Omental fat pad (tissue), 4 donors: ENCODE measurements around the gene GET4. TPM values are rescaled to one million over a fixed set of nuclear protein-coding genes. Genes with fewer than 3 reads are reported as not detected.

Experiments
- ATAC-seq: fragments of 150-250 bp; one replicate; pipeline ENCODE4 v1.9.1; 2016; ENCODE audit warnings: mild to moderate bottlenecking, moderate library complexity; ENCODE audit not compliant: low FRiP score
- DNase-seq: peaks from one replicate; pipeline ENCODE4 v3.0.0-alpha.2; 2019; ENCODE audit warnings: low spot score
- CTCF ChIP-seq, 3 donors: fragments of 450-650 bp; IDR thresholded peaks; one replicate each; pipeline ENCODE4 v1.5.1; 2016 to 2017; ENCODE audit warnings: antibody characterized with exemption in 3 of 3, mild to moderate bottlenecking in 3 of 3, moderate library complexity in 2 of 3
- total RNA-seq, 4 donors: library from RNA; depleted of rRNA; stranded (reverse); fragments of >200 nt; gene quantifications; one replicate each; pipeline ENCODE4 v1.1.0, GENCODE V29; 2016

GET4 gene
- total RNA-seq, 4 donors from 2014 or later, result 18.7 to 28.5 (median 23.5) TPM

DNA sequence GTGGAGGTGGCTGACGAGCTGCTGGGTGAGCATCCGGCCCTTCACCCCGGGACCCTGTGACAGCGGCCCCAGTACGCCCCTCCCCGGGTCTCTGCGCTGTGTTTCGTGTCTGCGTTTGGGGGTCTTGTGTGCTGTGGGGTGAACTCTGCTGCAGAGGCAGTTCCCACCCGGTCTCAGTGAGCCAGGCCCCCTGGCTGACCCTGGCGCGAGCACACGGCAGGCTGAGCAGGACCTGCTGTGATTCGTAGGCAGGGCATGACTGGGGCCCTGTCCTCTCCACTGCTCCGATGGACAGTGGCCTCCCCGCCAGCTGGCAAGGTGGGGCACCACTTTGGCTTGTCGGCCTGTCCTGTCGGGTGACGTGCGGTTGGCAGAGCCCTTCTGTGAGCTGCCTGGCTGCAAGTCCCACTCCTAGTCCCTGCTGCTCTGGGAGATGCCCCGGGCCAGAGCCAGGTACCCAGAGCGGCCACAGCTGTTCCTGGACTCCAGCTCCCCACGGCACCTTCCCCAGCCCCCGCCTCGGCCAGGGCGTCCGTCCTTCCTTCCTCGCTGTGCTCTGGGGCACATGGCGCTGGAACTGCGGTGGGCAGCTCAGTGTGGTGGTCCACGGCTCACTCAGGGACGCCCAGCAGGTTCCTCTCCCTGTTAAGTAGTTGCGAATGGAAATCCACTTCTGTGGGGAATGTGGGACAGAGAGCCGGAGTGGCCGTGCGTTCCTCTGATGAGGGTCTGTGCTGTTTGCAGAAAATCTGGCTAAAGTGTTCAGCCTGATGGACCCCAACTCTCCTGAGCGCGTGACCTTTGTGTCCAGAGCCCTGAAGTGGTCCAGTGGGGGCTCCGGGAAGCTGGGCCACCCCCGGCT lies 10.5 kb downstream of the GET4 start:
- ATAC-seq (no peak), DNase-seq (no peak)
- no peak for TF ChIP-seq CTCF (IDR thresholded peaks at IDR 0.05)

DNA sequence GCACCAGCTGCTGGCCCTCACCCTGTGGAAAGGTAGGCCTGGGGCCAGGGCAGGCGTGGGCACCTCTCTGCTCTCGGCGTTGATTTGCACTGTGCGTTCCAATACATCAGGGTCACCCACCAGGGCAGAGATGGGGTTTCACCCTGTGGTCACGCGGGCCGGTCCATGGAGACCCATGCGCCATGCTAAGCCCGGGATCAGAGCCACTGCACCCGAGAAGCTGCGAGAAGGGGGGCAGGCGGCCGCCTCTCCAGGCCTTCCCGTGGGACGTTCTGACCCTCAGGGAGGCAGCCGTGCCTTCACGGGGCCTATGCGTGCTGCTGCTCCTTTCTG lies 11.1 kb downstream of the GET4 start:
- no peak for DNase-seq
- TF ChIP-seq CTCF (IDR thresholded peaks at IDR 0.05), result no peak
- ATAC-seq, result no peak

DNA sequence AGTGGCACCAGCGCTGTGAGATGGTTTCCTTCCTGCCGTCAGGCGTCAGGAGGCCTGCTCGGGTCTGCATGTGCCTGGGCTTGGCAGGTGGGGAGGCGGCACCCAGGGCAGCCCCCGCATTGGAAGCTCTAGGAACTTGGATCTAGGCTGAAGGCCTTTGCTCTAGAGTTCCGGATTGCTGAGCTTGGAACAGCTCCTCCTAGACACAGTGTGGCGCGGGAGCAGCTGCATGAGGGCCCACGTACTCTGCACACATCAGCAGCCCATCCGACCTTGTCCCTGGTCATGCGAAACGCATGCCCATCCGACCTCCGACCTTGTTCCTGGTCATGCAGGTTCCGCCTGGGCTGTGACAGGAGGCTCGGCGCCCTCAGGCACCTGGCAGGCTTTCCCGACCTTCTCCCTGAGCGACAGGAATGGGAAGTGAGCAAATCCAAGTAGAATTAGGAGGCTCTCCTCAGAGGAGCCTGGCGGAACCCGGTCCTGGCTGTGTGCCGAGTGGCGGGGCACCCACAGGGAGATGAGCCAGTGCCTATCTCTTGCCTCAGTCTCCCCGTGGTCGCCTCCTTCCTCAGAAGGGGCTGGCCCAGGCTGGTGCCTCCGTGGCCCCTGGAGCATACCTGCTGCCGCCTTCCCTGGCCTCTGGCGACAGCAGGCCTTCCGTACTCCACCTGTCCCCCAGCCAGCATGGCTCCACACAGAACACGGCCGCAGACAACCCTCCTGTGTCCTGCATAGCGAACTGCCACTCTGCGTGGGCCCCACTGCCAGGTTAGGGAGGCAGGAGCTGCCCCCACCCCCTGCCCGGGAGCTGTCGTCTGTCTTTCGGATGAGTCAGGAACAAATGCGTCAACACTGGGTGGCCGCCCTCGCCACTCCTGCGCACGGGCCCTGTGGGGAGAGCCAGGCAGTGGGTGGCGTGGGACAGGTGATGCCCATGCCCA lies 12.0 kb downstream of the GET4 start:
- DNase-seq (no peak), ATAC-seq (no peak)
- TF ChIP-seq CTCF (IDR thresholded peaks at IDR 0.05), result no peak

DNA sequence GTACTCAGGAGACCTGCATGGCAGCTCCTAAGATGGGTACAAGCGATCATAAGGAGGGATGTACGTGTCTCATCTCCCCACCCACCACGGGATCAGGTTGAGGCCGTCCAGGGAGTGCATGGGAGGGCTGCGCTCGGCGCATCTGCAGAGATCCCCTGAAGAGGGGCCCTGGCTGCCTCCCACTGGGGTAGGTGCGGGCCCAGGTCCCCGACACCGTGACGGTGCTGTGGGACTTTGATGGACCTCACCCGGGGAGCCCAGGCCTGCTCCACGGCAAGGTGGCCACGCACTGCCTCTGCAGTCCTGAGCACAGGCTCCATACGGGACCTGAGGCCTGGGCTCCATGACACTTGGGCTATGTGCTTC lies 12.7 kb downstream of the GET4 start:
- TF ChIP-seq CTCF (IDR thresholded peaks at IDR 0.05), result no peak
- no peak for DNase-seq
- ATAC-seq, result no peak

GRCh38 chr7:889391-889790 lies 13.0 kb downstream of the GET4 start:
- TF ChIP-seq CTCF (IDR thresholded peaks at IDR 0.05), result no peak
- ATAC-seq (no peak), DNase-seq (no peak)

DNA sequence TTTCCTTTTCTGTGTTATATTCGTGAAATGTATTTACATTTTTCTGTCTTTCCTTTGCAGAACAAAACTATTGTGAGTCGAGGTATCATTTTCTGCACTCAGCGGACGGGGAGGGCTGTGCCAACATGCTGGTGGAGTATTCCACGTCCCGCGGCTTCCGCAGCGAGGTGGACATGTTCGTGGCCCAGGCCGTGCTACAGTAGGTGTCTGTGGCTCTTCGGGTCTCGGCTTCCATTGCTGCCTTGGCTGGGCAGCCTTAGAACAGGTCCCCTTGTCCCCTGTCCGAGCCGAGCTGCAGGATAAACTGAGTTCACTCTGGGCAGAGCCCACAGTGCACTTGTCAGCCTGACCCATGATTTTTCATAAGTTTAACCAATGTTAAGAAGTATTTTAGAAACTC lies 14.5 kb downstream of the GET4 start:
- no peak for TF ChIP-seq CTCF (IDR thresholded peaks at IDR 0.05)
- DNase-seq (no peak), ATAC-seq (no peak)
